H4 (cell line): Measurements from ENCODE around the gene MPL. TPM values are rescaled to one million over a fixed set of nuclear protein-coding genes. Genes with fewer than 3 reads are reported as not detected.

Source experiments
- DNase-seq: peaks from one replicate; pipeline ENCODE4 v3.0.0-alpha.2; 2015; ENCODE audit warnings: low spot score
- total RNA-seq: library from RNA; depleted of rRNA; stranded (reverse); fragments of >200 nt; shearing (Covaris generic); gene quantifications from 2 replicates; pipeline ENCODE4 v1.2.3, GENCODE V29; 2014

The MPL gene
- total RNA-seq, 1 experiment from 2014 or later = not detected

- DNase-seq = no peak
These were observed 30.7 kb upstream of the MPL start for GRCh38 chr1:43306688-43307457.

DNA sequence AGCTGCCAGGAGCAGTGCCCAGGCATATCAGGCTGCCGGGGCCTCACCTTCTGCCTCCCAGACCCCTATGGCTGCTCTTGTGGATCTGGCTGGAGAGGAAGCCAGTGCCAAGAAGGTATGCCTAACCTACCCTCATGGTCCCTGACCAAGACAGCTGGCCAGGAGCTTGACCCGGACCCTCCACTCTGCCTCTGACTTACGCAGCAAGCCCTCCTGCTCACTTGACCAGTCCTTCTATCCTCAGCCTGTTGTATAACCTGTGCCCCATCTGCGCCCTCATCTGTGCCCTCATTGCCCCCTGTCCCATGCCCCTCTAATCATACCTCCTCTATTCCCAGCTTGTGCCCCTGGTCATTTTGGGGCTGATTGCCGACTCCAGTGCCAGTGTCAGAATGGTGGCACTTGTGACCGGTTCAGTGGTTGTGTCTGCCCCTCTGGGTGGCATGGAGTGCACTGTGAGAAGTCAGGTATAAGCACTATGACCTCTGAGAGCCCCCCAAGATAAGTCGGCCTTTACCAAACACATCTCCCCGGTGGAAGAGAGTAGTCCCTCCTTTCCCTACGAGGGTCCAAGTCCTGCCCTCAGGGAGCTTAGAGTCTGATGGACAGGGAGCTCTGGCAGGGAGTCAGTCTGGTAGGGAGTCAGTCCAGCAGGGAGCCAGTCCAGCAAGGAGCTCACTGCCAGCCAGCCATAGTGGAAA is 30.0 kb upstream of the MPL start:
- no peak for DNase-seq

DNA sequence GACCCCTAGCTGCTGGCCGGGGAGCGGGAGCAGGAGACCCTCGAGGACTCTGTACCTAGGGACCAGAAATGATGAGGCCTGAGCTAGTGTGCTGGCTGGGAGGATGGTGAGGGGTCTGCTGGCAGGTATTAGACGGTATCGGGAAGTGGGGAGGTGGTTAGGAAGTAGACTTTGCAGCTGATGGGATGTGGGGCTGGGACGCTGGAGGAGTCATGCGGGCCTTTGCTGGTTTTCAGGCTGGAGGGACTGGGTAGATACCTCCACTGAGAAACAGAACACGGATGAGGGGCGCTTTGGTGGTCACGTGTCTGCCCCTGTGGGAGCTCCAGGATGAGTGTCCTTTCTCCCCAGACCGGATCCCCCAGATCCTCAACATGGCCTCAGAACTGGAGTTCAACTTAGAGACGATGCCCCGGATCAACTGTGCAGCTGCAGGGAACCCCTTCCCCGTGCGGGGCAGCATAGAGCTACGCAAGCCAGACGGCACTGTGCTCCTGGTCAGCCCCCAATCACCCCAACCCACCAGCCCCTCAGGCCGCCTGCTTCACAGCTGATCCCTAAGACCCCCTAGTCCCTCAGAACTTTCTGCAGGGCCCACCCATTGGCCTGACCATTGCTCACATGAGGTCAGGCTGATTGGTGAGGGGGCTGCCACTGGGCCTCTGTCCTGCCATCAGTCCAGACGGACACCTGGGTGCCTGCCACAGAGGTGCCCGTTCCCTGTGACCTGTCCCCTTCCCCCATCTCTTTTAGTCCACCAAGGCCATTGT is 28.8 kb upstream of the MPL start:
- DNase-seq = no peak

- no peak for DNase-seq
These were observed 28.1 kb upstream of the MPL start for GRCh38 chr1:43309405-43310025.

GRCh38 chr1:43311521-43311920 is 26.1 kb upstream of the MPL start:
- DNase-seq = no peak

DNA sequence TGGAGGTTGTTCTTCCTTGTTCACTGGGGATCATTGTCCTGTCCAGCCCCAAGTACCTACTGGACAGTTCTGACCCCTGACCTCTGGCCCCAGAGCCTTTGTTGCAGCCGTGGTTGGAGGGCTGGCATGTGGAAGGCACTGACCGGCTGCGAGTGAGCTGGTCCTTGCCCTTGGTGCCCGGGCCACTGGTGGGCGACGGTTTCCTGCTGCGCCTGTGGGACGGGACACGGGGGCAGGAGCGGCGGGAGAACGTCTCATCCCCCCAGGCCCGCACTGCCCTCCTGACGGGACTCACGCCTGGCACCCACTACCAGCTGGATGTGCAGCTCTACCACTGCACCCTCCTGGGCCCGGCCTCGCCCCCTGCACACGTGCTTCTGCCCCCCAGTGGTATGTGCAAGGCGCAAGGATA is 25.4 kb upstream of the MPL start:
- DNase-seq = no peak

- no peak for DNase-seq
These were observed 24.7 kb upstream of the MPL start for GRCh38 chr1:43312663-43313515.

GRCh38 chr1:43313771-43314170 is 23.8 kb upstream of the MPL start:
- DNase-seq = no peak

DNA sequence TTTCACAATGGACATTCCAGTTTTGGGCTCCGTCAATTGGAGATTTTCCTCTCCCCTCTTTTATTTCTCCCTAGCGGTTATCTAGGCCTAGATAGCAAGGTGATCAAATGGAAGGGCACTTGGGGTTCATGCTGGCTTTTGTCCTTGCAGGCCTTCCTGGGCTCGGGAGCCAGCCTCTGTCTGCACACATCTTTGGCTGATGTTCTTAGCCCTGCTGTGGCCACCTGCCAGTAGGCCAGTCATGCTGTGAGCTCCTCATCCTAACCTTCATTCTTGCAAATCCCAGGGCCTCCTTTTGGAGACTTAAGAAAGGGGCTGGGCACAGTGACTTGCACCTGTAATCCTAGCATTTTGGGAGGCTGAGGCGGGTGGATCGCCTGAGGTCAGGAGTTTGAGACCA is 23.4 kb upstream of the MPL start:
- no peak for DNase-seq

DNA sequence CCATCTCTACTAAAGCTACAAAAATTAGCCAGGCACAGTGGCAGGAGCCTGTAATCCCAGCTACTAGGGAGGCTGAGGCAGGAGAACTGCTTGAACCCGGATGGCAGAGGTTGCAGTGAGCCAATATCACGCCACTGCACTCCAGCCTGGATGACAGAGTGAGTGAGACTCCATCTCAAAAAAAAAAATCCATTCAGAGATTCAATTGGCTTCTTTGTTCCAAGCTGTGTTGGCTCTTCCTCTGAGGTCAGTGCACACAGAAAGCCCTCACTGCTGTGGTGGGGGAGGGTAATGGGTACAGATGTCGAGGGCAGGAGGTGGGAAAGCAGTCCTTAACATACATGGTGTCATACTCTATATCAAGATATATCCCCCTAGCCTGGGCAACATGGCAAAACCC is 22.1 kb upstream of the MPL start:
- DNase-seq = no peak

GRCh38 chr1:43315963-43316737 is 21.5 kb upstream of the MPL start:
- DNase-seq = no peak

GRCh38 chr1:43316738-43317520 is 20.7 kb upstream of the MPL start:
- no peak for DNase-seq

GRCh38 chr1:43317817-43318471 is 19.7 kb upstream of the MPL start:
- no peak for DNase-seq

DNA sequence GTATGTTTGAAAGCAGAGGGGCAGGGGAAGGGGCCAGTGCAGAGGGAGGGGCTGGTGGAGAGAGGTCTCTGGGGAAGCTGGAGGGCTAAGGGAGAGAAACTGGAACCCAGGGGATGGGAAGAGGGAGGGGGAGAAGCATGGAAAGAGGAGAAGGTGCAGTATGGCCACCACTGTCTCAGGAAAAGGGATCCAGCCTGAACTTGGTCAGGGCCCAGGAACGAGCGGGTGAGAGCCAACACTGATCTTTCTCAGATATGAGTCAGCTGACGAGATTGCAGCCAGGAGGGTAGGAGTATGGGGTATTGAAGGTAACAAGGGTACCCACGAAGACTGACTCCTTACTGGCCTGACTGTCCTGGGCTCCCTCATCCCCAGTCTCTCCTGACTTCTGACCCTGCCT is 18.8 kb upstream of the MPL start:
- DNase-seq = no peak

DNA sequence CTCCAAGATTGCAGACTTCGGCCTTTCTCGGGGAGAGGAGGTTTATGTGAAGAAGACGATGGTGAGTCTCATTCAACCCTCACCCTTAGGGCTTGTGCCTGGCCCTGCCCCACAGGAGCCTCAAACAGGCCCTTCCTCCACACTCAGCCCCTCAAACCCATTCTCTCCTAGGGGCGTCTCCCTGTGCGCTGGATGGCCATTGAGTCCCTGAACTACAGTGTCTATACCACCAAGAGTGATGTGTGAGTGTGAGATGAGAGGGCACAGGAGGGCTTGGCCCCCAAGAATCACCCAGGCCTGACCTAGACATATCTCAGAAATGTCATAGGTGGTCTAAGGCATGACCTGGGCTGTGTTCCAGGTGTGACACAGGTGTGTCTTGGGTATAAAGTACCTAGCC is 18.3 kb upstream of the MPL start:
- no peak for DNase-seq

- DNase-seq = no peak
These were observed 17.9 kb upstream of the MPL start for GRCh38 chr1:43319766-43320165.

DNA sequence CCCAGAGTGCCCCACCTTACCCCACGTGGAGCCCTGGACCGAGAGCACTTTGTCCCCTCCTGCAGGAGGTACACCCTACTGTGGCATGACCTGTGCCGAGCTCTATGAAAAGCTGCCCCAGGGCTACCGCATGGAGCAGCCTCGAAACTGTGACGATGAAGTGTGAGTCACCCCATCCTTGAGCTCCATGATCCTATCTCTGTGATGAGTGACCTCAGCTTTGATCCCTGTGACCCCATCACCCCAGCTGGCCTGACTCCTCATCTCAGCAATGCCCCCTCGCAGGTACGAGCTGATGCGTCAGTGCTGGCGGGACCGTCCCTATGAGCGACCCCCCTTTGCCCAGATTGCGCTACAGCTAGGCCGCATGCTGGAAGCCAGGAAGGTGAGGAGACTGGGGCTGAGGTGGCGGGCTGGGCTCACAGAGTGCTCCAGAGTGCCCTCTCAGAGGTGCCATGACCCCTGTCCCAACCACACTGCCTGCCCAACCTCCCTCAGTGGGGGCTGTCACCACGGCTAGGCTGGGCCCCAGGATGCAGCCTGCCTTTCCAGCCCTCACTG is 16.2 kb upstream of the MPL start:
- DNase-seq = no peak

GRCh38 chr1:43322506-43322905 is 15.1 kb upstream of the MPL start:
- DNase-seq = no peak

GRCh38 chr1:43324810-43325209 is 12.8 kb upstream of the MPL start:
- no peak for DNase-seq
